GM12878 (cell line): Measurements from ENCODE around the gene IDI2. TPM values are rescaled to one million over a fixed set of nuclear protein-coding genes. Genes with fewer than 3 reads are reported as not detected.

Source experiments
- CHD1 ChIP-seq: IDR thresholded peaks from 2 replicates; pipeline ENCODE4 v1.6.1; 2012; ENCODE audit warnings: low read depth, low read length, improper control_type of control experiment
- DPF2 ChIP-seq: fragments of 450-650 bp; IDR thresholded peaks from 2 replicates; pipeline ENCODE4 v1.6.1; 2017; ENCODE audit warnings: mild to moderate bottlenecking
- EP300 ChIP-seq, 2 experiments: fragments of 150-350 bp in 1 of 2; IDR thresholded peaks; 2 replicates each; pipeline ENCODE4 v1.6.1; 2011 to 2012; ENCODE audit warnings: low read depth in 2 of 2, low read length in 2 of 2, borderline replicate concordance in 1 of 2, improper control_type of control experiment in 1 of 2, inconsistent platforms in 1 of 2; ENCODE audit not compliant: control insufficient read depth in 1 of 2
- EZH2 ChIP-seq: IDR thresholded peaks from 2 replicates; pipeline ENCODE4 v1.6.1; 2012; ENCODE audit warnings: low read depth, mild to moderate bottlenecking, control low read depth, inconsistent platforms, low read length, borderline replicate concordance; ENCODE audit not compliant: control insufficient read depth
- FOXM1 ChIP-seq: IDR thresholded peaks from 2 replicates; pipeline ENCODE4 v1.6.1; 2012; ENCODE audit warnings: low read depth, mild to moderate bottlenecking, inconsistent platforms, low read length, moderate library complexity
- JUNB ChIP-seq: IDR thresholded peaks from 2 replicates; pipeline ENCODE4 v1.6.1; 2016; ENCODE audit warnings: antibody characterized with exemption, mild to moderate bottlenecking
- MYC ChIP-seq: IDR thresholded peaks from 2 replicates; pipeline ENCODE4 v1.6.1; 2011; ENCODE audit warnings: mild to moderate bottlenecking, low read length, moderate library complexity, inconsistent platforms; ENCODE audit not compliant: insufficient read depth, insufficient replicate concordance, insufficient read length, severe bottlenecking
- YBX1 ChIP-seq: fragments of 450-650 bp; IDR thresholded peaks from 2 replicates; pipeline ENCODE4 v1.6.1; 2016; ENCODE audit warnings: antibody characterized with exemption
- polyA plus RNA-seq, 11 experiments: library from polyadenylated mRNA; depleted of rRNA in 4 of 11; unstranded in 6 of 11; stranded (reverse) in 5 of 11; fragments of >200 nt; fragmentation: Nextera tagmentation in 4 of 11; fragmentation: Illumina TruSeq in 1 of 11; extraction: Ambion mirVana in 4 of 11; extraction: Trizol in 1 of 11; gene quantifications; 1 replicate in 1 of 11; 2 replicates in 10 of 11; pipeline versions ENCODE4 v1.2.1 to v1.2.3, GENCODE V29; 2011 to 2016; ENCODE audit warnings: inconsistent platforms in 2 of 11, missing spikeins in 2 of 11, low read depth in 1 of 11
- total RNA-seq, 4 experiments: library from RNA; depleted of rRNA in 3 of 4; stranded (reverse); fragments of >200 nt in 3 of 4; fragmentation: Illumina TruSeq in 1 of 4; extraction: Trizol in 1 of 4; gene quantifications; 2 replicates each; pipeline versions ENCODE4 v1.2.1 to v1.2.3, GENCODE V29; 2013 to 2021
- TF ChIP-seq, protein P1 (sequence below): IDR thresholded peaks from 2 replicates; pipeline ENCODE4 v1.6.1; 2012; ENCODE audit warnings: low read depth, low read length, improper control_type of control experiment
- TF ChIP-seq, protein P2 (sequence below): fragments of 450-650 bp; IDR thresholded peaks from 2 replicates; pipeline ENCODE4 v1.6.1; 2016; ENCODE audit warnings: mild to moderate bottlenecking
- TF ChIP-seq, protein P3 (sequence below): fragments of 450-650 bp; IDR thresholded peaks from 2 replicates; pipeline ENCODE4 v1.6.1; 2017; ENCODE audit warnings: mild to moderate bottlenecking, moderate library complexity
- TF ChIP-seq, protein P4 (sequence below): fragments of 450-650 bp; IDR thresholded peaks from 2 replicates; pipeline ENCODE4 v1.6.1; 2017; ENCODE audit warnings: antibody characterized with exemption, mild to moderate bottlenecking, moderate library complexity
- TF ChIP-seq, protein P5 (sequence below): IDR thresholded peaks from 2 replicates; pipeline ENCODE4 v1.6.1; 2012; ENCODE audit warnings: low read depth, low read length, improper control_type of control experiment
- TF ChIP-seq, protein P6 (sequence below): fragments of 450-650 bp; IDR thresholded peaks from 2 replicates; pipeline ENCODE4 v1.6.1; 2018; ENCODE audit warnings: borderline replicate concordance, mild to moderate bottlenecking; ENCODE audit not compliant: partially characterized antibody

The IDI2 gene
- total and polyA plus RNA-seq, 10 of the 15 experiments (the other 5 are each of a cell fraction or from before 2014, with no cell fraction given), result 0.06 TPM; not detected in 9

DNA sequence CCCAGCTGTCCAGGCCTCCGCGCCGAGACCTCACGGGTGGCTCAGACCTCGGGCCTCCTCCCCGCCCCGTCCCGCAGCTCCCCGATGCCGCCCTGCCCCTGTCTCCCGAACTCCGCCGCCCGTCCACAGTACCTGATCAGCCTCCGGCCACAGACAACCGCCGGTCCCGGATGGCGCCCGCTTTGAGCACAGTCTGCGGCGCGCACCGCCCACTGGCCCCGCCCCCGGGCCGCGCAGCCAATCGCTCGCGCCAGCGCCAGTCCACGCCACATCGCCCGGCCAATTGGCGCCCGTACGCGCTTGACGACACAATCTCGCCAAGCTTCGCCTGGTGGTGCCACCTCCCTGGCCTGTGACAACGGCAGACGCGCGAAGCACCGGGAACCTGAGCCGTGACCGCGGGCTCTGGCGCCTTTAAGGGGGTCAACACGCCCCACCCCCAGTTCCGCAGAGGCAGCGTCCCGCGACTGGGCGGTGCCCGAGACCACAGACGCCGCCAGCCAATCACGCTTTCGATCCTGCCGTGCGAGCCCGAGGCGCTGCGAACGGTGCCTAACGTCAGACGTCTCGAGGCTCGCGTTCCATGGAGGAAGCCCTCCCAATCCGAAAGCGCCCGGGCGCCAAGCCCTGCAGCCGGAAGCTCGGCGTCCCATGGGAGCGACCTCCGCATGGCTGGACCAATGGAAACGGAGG is 23.2 kb upstream of the IDI2 start, which contains the start of gene IDI1 (continued):
- TF ChIP-seq DPF2, result peak; percentile 74; the same call in 1 of the 2 replicates
- TF ChIP-seq EZH2, result no peak
- TF ChIP-seq, protein P1, sequence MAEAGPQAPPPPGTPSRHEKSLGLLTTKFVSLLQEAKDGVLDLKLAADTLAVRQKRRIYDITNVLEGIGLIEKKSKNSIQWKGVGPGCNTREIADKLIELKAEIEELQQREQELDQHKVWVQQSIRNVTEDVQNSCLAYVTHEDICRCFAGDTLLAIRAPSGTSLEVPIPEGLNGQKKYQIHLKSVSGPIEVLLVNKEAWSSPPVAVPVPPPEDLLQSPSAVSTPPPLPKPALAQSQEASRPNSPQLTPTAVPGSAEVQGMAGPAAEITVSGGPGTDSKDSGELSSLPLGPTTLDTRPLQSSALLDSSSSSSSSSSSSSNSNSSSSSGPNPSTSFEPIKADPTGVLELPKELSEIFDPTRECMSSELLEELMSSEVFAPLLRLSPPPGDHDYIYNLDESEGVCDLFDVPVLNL, result 0 out of 2 replicates have a peak, but pooled peaks have one; percentile 14
- no peak for TF ChIP-seq FOXM1
- TF ChIP-seq, protein P2, sequence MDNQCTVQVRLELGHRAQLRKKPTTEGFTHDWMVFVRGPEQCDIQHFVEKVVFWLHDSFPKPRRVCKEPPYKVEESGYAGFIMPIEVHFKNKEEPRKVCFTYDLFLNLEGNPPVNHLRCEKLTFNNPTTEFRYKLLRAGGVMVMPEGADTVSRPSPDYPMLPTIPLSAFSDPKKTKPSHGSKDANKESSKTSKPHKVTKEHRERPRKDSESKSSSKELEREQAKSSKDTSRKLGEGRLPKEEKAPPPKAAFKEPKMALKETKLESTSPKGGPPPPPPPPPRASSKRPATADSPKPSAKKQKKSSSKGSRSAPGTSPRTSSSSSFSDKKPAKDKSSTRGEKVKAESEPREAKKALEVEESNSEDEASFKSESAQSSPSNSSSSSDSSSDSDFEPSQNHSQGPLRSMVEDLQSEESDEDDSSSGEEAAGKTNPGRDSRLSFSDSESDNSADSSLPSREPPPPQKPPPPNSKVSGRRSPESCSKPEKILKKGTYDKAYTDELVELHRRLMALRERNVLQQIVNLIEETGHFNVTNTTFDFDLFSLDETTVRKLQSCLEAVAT, result no peak
- TF ChIP-seq EP300 (IDR thresholded peaks at IDR 0.05; ENCODE audit: borderline replicate concordance in 1 of 2, control insufficient read depth in 1 of 2, low read depth in 2 of 2, low read length in 2 of 2), result peak; percentile 62 to 65; a peak in 3 of 4 replicates
- TF ChIP-seq, protein P3, sequence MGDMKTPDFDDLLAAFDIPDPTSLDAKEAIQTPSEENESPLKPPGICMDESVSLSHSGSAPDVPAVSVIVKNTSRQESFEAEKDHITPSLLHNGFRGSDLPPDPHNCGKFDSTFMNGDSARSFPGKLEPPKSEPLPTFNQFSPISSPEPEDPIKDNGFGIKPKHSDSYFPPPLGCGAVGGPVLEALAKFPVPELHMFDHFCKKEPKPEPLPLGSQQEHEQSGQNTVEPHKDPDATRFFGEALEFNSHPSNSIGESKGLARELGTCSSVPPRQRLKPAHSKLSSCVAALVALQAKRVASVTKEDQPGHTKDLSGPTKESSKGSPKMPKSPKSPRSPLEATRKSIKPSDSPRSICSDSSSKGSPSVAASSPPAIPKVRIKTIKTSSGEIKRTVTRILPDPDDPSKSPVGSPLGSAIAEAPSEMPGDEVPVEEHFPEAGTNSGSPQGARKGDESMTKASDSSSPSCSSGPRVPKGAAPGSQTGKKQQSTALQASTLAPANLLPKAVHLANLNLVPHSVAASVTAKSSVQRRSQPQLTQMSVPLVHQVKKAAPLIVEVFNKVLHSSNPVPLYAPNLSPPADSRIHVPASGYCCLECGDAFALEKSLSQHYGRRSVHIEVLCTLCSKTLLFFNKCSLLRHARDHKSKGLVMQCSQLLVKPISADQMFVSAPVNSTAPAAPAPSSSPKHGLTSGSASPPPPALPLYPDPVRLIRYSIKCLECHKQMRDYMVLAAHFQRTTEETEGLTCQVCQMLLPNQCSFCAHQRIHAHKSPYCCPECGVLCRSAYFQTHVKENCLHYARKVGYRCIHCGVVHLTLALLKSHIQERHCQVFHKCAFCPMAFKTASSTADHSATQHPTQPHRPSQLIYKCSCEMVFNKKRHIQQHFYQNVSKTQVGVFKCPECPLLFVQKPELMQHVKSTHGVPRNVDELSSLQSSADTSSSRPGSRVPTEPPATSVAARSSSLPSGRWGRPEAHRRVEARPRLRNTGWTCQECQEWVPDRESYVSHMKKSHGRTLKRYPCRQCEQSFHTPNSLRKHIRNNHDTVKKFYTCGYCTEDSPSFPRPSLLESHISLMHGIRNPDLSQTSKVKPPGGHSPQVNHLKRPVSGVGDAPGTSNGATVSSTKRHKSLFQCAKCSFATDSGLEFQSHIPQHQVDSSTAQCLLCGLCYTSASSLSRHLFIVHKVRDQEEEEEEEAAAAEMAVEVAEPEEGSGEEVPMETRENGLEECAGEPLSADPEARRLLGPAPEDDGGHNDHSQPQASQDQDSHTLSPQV, result no peak
- TF ChIP-seq, protein P4, sequence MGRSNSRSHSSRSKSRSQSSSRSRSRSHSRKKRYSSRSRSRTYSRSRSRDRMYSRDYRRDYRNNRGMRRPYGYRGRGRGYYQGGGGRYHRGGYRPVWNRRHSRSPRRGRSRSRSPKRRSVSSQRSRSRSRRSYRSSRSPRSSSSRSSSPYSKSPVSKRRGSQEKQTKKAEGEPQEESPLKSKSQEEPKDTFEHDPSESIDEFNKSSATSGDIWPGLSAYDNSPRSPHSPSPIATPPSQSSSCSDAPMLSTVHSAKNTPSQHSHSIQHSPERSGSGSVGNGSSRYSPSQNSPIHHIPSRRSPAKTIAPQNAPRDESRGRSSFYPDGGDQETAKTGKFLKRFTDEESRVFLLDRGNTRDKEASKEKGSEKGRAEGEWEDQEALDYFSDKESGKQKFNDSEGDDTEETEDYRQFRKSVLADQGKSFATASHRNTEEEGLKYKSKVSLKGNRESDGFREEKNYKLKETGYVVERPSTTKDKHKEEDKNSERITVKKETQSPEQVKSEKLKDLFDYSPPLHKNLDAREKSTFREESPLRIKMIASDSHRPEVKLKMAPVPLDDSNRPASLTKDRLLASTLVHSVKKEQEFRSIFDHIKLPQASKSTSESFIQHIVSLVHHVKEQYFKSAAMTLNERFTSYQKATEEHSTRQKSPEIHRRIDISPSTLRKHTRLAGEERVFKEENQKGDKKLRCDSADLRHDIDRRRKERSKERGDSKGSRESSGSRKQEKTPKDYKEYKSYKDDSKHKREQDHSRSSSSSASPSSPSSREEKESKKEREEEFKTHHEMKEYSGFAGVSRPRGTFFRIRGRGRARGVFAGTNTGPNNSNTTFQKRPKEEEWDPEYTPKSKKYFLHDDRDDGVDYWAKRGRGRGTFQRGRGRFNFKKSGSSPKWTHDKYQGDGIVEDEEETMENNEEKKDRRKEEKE, result no peak
- TF ChIP-seq, protein P5, sequence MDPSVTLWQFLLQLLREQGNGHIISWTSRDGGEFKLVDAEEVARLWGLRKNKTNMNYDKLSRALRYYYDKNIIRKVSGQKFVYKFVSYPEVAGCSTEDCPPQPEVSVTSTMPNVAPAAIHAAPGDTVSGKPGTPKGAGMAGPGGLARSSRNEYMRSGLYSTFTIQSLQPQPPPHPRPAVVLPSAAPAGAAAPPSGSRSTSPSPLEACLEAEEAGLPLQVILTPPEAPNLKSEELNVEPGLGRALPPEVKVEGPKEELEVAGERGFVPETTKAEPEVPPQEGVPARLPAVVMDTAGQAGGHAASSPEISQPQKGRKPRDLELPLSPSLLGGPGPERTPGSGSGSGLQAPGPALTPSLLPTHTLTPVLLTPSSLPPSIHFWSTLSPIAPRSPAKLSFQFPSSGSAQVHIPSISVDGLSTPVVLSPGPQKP, result peak; percentile 57; the same call in 1 of the 2 replicates
- no peak for TF ChIP-seq YBX1
- no peak for TF ChIP-seq JUNB
- TF ChIP-seq CHD1, result no peak; the same call in 1 of the 2 replicates
- TF ChIP-seq, protein P6, sequence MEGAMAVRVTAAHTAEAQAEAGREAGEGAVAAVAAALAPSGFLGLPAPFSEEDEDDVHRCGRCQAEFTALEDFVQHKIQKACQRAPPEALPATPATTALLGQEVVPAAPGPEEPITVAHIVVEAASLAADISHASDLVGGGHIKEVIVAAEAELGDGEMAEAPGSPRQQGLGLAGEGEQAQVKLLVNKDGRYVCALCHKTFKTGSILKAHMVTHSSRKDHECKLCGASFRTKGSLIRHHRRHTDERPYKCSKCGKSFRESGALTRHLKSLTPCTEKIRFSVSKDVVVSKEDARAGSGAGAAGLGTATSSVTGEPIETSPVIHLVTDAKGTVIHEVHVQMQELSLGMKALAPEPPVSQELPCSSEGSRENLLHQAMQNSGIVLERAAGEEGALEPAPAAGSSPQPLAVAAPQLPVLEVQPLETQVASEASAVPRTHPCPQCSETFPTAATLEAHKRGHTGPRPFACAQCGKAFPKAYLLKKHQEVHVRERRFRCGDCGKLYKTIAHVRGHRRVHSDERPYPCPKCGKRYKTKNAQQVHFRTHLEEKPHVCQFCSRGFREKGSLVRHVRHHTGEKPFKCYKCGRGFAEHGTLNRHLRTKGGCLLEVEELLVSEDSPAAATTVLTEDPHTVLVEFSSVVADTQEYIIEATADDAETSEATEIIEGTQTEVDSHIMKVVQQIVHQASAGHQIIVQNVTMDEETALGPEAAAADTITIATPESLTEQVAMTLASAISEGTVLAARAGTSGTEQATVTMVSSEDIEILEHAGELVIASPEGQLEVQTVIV, result peak; percentile 97
- no peak for TF ChIP-seq MYC
